IMR-90 (cell line): ENCODE results near the gene EEF1B2.

Experiments used
- CEBPB ChIP-seq: IDR thresholded peaks from 2 replicates; pipeline ENCODE4 v1.6.1; 2012; ENCODE audit warnings: low read depth, low read length, improper control_type of control experiment
- RAD21 ChIP-seq: IDR thresholded peaks from 2 replicates; pipeline ENCODE4 v1.6.1; 2012; ENCODE audit warnings: low read length, improper control_type of control experiment
- RCOR1 ChIP-seq: IDR thresholded peaks from 2 replicates; pipeline ENCODE4 v1.6.1; 2012; ENCODE audit warnings: mild to moderate bottlenecking, low read length, improper control_type of control experiment; ENCODE audit not compliant: insufficient replicate concordance
- RFX5 ChIP-seq: IDR thresholded peaks from 2 replicates; pipeline ENCODE4 v1.8.0; 2012; ENCODE audit warnings: low read depth, mild to moderate bottlenecking, low read length, moderate library complexity
- TF ChIP-seq, protein P1 (sequence below): conservative IDR thresholded peaks from 2 replicates; pipeline ENCODE4 v1.5.1; 2012; ENCODE audit warnings: mild to moderate bottlenecking, low read depth, low read length, improper control_type of control experiment
- TF ChIP-seq, protein P2 (sequence below): fragments of 150-350 bp; IDR thresholded peaks from 2 replicates; pipeline ENCODE4 v1.6.1; 2016; ENCODE audit warnings: low read depth, mild to moderate bottlenecking, low read length, moderate library complexity, borderline replicate concordance

DNA sequence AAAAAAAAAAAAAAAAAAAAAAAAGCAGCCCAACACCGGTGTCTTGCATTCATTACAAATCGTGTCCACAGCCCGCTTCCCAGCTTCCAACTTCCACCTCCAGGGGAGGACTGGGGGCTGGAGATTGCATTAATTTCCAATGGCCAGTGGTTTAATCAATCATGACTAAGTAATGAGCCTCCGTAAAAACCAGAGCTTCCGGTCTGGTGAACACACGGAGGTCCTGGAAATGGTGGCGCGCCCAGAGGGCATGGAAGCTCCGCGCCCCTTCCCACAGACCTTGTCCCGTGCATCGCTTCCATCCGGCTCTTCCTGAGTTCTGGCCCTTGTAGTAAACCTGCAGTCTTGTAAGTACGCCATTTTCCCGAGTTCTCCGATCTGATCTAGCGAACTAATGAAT lies 43.6 kb downstream of the EEF1B2 start:
- TF ChIP-seq, protein P1, sequence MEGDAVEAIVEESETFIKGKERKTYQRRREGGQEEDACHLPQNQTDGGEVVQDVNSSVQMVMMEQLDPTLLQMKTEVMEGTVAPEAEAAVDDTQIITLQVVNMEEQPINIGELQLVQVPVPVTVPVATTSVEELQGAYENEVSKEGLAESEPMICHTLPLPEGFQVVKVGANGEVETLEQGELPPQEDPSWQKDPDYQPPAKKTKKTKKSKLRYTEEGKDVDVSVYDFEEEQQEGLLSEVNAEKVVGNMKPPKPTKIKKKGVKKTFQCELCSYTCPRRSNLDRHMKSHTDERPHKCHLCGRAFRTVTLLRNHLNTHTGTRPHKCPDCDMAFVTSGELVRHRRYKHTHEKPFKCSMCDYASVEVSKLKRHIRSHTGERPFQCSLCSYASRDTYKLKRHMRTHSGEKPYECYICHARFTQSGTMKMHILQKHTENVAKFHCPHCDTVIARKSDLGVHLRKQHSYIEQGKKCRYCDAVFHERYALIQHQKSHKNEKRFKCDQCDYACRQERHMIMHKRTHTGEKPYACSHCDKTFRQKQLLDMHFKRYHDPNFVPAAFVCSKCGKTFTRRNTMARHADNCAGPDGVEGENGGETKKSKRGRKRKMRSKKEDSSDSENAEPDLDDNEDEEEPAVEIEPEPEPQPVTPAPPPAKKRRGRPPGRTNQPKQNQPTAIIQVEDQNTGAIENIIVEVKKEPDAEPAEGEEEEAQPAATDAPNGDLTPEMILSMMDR, result no peak
- TF ChIP-seq RFX5 (no peak), RCOR1 (no peak), RAD21 (no peak), CEBPB (no peak)
- TF ChIP-seq, protein P2, sequence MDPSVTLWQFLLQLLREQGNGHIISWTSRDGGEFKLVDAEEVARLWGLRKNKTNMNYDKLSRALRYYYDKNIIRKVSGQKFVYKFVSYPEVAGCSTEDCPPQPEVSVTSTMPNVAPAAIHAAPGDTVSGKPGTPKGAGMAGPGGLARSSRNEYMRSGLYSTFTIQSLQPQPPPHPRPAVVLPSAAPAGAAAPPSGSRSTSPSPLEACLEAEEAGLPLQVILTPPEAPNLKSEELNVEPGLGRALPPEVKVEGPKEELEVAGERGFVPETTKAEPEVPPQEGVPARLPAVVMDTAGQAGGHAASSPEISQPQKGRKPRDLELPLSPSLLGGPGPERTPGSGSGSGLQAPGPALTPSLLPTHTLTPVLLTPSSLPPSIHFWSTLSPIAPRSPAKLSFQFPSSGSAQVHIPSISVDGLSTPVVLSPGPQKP, result no peak
